ENCODE results near the gene ALG9.
A peak's percentile ranks its signal among the peaks of the same experiment; 100 is the strongest.

ALG9 gene

DNA sequence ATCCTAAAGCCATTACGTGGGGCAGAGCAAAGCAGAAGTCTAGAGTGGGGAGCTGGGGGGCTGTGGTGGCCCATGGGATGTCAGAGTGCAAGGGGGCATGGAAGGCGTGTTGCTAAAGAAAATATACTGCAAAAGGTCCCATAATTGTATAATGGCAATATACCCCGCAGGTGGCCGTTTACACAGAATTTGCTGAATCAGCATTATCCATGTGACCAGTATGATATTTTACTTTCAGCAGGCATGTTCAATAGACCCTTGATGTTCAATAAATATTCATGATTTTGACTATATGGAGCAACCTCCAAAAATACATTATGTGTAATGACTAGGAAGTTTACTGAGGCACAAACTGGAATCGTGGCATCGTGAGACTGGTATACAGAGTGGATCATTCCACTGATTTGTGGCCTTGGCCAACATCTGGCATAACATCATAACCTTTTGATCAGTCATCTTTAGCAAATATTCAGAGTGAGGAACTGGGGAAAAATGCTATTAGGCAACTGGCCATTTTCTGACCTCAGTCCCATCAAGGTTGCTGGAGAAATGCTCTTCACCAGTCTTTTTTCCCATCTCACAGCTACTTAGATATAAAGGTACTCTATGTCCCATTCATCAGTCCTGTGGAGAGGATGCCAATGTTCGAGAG, 75.9 kb downstream of the ALG9 start:
- in situ Hi-C loops (cut with HindIII; ENCODE audit: low sequenced_read_pairs), result no loop called here
- TF ChIP-seq, protein P1, sequence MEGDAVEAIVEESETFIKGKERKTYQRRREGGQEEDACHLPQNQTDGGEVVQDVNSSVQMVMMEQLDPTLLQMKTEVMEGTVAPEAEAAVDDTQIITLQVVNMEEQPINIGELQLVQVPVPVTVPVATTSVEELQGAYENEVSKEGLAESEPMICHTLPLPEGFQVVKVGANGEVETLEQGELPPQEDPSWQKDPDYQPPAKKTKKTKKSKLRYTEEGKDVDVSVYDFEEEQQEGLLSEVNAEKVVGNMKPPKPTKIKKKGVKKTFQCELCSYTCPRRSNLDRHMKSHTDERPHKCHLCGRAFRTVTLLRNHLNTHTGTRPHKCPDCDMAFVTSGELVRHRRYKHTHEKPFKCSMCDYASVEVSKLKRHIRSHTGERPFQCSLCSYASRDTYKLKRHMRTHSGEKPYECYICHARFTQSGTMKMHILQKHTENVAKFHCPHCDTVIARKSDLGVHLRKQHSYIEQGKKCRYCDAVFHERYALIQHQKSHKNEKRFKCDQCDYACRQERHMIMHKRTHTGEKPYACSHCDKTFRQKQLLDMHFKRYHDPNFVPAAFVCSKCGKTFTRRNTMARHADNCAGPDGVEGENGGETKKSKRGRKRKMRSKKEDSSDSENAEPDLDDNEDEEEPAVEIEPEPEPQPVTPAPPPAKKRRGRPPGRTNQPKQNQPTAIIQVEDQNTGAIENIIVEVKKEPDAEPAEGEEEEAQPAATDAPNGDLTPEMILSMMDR (IDR thresholded peaks at IDR 0.05; ENCODE audit: low read depth, low read length), result no peak
- no peak overlapping the region for H3K4me3 ChIP-seq (ENCODE audit: low read depth, low read length)
- DNase-seq (ENCODE audit: low read depth, low spot score), result peak; percentile 60

DNA sequence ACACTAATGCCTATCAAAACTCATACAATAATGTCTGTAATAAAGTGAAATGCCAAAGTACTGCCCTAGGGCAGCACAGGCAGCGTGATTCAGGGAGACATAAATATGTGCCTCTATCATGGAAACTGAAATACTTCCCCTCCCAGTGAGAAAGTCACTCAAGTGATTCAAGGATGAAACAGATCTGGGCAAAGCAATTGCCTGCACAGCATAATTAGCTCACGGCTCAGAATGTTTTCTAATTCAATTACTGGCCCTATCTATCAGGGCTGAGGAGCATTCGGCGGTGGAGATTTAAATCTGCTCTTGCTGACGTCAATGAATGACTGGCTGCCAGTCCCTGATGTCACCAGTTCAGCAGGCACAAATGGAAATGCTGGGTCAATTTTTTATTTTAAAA, 77.5 kb downstream of the ALG9 start:
- in situ Hi-C loops (cut with HindIII; ENCODE audit: low sequenced_read_pairs), result no loop called here

DNA sequence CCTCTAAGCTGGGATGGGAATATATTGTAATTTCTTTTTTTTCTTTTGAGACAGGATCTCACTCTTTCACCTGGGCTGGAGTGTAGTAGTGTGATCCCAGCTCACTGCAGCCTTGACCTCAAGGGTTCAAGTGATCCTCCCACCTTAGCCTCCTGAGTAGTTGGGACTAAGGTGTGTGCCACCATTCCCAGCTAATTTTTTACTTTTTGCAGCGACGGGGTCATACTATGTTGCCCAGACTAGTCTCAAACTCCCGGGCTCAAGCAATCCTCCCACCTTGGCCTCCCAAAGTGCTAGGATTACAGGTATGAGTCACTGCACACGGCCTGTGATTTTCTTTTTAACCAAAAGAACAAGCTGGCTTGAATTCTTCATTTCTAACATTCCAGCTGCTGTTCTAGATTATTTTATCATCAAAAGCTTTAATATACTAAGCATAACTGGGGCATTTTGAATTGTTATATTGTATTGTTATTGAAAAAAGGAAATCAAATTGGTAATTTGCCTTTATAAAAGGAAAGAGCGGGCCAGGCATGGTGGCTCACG, 78.4 kb downstream of the ALG9 start:
- in situ Hi-C loops (cut with HindIII; ENCODE audit: low sequenced_read_pairs), result no loop called here
- no peak overlapping the region for H3K4me3 ChIP-seq (ENCODE audit: low read depth, low read length)
- DNase-seq (ENCODE audit: low read depth, low spot score), result no peak
- TF ChIP-seq, protein P1 (IDR thresholded peaks at IDR 0.05; ENCODE audit: low read depth, low read length), result no peak

More for the DNA sequence above, 77.5 kb downstream of the ALG9 start:
- TF ChIP-seq, protein P1 (IDR thresholded peaks at IDR 0.05; ENCODE audit: low read depth, low read length), result no peak
- no peak overlapping the region for H3K4me3 ChIP-seq (ENCODE audit: low read depth, low read length)
- DNase-seq (ENCODE audit: low read depth, low spot score), result peak; percentile 54

DNA sequence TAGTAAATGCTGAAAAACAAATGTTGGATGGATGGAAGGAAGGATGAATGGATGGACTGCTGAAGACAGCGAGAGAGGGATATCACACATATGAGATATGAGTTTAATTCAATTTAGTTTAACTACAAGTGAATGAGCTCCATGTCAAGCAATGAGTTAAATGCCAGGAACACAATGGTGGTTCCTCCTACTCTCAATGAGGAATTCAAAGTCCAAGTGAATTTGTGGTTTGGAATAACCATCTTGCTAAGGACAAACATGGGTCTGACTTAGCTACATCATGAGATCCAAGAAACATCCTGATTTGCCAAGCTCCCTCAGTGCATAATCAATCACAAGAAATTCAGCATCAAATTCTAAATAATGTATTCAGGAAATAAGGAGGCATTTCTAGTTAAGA, 79.1 kb downstream of the ALG9 start:
- TF ChIP-seq, protein P1 (IDR thresholded peaks at IDR 0.05; ENCODE audit: low read depth, low read length), result no peak
- in situ Hi-C loops (cut with HindIII; ENCODE audit: low sequenced_read_pairs), result no loop called here
- no peak for DNase-seq (ENCODE audit: low read depth, low spot score)
- no peak overlapping the region for H3K4me3 ChIP-seq (ENCODE audit: low read depth, low read length)

DNA sequence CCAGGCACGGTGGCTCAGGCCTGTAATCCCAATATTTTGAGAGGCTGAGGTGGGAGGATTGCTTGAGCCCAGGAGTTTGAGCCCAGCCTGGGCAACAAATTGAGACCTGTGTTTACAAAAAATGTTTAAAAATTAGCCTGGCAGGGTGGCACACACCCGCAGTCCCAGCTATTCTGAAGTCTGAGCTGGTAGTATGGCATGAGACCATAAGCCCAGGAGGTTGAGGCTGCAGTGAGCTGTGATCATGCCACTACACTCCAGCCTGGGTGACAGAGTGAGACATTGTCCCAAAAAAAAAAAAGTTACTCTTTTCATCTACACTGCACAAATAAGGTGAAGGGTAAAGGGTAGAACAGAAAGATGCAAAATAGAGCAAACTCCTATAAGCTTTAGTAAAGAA, 82.9 kb downstream of the ALG9 start:
- in situ Hi-C loops (cut with HindIII; ENCODE audit: low sequenced_read_pairs), result no loop called here
- no peak overlapping the region for H3K4me3 ChIP-seq (ENCODE audit: low read depth, low read length)
- TF ChIP-seq, protein P1 (IDR thresholded peaks at IDR 0.05; ENCODE audit: low read depth, low read length), result no peak
- no peak for DNase-seq (ENCODE audit: low read depth, low spot score)

DNA sequence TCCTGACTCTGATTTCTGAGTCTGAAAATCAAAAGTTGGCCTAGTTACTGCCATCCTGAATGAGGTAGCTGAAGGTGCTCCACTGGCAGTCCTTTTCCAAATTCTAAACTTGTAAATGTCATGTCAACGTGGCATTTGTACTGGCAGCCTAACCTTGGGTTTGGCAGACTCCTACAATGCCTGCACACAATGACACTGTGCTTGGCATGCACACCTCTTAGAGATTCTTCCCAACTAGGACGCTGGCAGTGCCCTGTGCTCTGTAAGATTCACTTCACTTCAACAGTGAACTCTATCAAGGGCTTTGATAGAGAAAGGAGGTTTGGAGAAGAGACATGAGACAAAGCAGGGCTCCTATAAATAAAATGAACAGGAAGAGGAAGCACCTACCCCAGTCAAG, 83.3 kb downstream of the ALG9 start:
- in situ Hi-C loops (cut with HindIII; ENCODE audit: low sequenced_read_pairs), result no loop called here
- DNase-seq (ENCODE audit: low read depth, low spot score), result no peak
- TF ChIP-seq, protein P1 (IDR thresholded peaks at IDR 0.05; ENCODE audit: low read depth, low read length), result no peak
- H3K4me3 ChIP-seq (ENCODE audit: low read depth, low read length), result no peak overlapping the region
